ENCODE measurements around the gene SV2A.

DNA sequence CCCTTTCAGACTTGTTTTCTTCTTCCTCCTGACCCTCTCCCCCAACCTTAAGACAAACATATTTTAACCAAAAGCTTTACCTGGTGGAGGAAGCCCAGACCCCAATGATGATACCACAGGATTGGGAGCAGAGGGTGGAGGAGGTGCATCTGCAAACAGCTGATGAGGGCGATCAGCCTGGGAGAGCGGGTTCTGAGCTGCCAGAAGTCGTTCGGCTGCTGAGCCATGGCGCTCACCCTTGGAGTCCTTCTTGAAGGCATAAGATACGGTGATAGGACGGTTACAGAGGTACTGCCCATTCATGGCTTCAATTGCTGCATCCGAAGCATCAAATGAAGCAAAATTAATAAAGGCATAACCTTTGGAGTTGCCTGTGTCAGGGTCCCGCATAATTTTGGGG is 8.7 kb upstream of the SV2A start:
- TF ChIP-seq ZFP30 (CRISPR knock-in tag; IDR thresholded peaks at IDR 0.05) = no peak
- no peak for TF ChIP-seq ARNTL (CRISPR knock-in tag; IDR thresholded peaks at IDR 0.05; ENCODE audit: borderline replicate concordance, low read depth)
- TF ChIP-seq, protein P1, sequence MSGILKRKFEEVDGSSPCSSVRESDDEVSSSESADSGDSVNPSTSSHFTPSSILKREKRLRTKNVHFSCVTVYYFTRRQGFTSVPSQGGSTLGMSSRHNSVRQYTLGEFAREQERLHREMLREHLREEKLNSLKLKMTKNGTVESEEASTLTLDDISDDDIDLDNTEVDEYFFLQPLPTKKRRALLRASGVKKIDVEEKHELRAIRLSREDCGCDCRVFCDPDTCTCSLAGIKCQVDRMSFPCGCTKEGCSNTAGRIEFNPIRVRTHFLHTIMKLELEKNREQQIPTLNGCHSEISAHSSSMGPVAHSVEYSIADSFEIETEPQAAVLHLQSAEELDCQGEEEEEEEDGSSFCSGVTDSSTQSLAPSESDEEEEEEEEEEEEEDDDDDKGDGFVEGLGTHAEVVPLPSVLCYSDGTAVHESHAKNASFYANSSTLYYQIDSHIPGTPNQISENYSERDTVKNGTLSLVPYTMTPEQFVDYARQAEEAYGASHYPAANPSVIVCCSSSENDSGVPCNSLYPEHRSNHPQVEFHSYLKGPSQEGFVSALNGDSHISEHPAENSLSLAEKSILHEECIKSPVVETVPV (CRISPR knock-in tag; IDR thresholded peaks at IDR 0.05) = no peak
- no peak for TF ChIP-seq TCF4 (CRISPR knock-in tag; IDR thresholded peaks at IDR 0.05; ENCODE audit: borderline replicate concordance)
- TF ChIP-seq, protein P2, sequence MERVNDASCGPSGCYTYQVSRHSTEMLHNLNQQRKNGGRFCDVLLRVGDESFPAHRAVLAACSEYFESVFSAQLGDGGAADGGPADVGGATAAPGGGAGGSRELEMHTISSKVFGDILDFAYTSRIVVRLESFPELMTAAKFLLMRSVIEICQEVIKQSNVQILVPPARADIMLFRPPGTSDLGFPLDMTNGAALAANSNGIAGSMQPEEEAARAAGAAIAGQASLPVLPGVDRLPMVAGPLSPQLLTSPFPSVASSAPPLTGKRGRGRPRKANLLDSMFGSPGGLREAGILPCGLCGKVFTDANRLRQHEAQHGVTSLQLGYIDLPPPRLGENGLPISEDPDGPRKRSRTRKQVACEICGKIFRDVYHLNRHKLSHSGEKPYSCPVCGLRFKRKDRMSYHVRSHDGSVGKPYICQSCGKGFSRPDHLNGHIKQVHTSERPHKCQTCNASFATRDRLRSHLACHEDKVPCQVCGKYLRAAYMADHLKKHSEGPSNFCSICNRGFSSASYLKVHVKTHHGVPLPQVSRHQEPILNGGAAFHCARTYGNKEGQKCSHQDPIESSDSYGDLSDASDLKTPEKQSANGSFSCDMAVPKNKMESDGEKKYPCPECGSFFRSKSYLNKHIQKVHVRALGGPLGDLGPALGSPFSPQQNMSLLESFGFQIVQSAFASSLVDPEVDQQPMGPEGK (CRISPR knock-in tag; IDR thresholded peaks at IDR 0.05; ENCODE audit: borderline replicate concordance) = no peak
- TF ChIP-seq ZNF8 (CRISPR knock-in tag; IDR thresholded peaks at IDR 0.05) = no peak
- TF ChIP-seq, protein P3, sequence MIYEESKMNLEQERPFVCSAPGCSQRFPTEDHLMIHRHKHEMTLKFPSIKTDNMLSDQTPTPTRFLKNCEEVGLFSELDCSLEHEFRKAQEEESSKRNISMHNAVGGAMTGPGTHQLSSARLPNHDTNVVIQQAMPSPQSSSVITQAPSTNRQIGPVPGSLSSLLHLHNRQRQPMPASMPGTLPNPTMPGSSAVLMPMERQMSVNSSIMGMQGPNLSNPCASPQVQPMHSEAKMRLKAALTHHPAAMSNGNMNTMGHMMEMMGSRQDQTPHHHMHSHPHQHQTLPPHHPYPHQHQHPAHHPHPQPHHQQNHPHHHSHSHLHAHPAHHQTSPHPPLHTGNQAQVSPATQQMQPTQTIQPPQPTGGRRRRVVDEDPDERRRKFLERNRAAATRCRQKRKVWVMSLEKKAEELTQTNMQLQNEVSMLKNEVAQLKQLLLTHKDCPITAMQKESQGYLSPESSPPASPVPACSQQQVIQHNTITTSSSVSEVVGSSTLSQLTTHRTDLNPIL (CRISPR knock-in tag; IDR thresholded peaks at IDR 0.05; ENCODE audit: low read depth) = no peak
- TF ChIP-seq RARB (CRISPR knock-in tag; IDR thresholded peaks at IDR 0.05) = no peak
